ENCODE measurements around the gene AMOTL1.

AMOTL1 gene, protein sequence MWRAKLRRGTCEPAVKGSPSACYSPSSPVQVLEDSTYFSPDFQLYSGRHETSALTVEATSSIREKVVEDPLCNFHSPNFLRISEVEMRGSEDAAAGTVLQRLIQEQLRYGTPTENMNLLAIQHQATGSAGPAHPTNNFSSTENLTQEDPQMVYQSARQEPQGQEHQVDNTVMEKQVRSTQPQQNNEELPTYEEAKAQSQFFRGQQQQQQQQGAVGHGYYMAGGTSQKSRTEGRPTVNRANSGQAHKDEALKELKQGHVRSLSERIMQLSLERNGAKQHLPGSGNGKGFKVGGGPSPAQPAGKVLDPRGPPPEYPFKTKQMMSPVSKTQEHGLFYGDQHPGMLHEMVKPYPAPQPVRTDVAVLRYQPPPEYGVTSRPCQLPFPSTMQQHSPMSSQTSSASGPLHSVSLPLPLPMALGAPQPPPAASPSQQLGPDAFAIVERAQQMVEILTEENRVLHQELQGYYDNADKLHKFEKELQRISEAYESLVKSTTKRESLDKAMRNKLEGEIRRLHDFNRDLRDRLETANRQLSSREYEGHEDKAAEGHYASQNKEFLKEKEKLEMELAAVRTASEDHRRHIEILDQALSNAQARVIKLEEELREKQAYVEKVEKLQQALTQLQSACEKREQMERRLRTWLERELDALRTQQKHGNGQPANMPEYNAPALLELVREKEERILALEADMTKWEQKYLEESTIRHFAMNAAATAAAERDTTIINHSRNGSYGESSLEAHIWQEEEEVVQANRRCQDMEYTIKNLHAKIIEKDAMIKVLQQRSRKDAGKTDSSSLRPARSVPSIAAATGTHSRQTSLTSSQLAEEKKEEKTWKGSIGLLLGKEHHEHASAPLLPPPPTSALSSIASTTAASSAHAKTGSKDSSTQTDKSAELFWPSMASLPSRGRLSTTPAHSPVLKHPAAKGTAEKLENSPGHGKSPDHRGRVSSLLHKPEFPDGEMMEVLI

GRCh38 chr11:94767701-94768601 is at the start of gene AMOTL1:
Gene AMOTL1, plus strand, starts transcription at chr11:94768356. Its CDS starts 156 bp downstream, at chr11:94768512.
- H3K27ac Mint-ChIP-seq, result no peak within 1 kb of the TSS
- ATAC-seq (peak; percentile 45), DNase-seq (ENCODE audit: low spot score in 2 of 2) (no peak)
- H3K4me3 Mint-ChIP-seq, result peak within 1 kb of the TSS; percentile 12
- no peaks in the 10 kb centered on the region for H3K4me1 Mint-ChIP-seq
- no peaks in the 10 kb centered on the region for H3K36me3 Mint-ChIP-seq
- H3K9me3 Mint-ChIP-seq, result no peaks in the 10 kb centered on the region

DNA sequence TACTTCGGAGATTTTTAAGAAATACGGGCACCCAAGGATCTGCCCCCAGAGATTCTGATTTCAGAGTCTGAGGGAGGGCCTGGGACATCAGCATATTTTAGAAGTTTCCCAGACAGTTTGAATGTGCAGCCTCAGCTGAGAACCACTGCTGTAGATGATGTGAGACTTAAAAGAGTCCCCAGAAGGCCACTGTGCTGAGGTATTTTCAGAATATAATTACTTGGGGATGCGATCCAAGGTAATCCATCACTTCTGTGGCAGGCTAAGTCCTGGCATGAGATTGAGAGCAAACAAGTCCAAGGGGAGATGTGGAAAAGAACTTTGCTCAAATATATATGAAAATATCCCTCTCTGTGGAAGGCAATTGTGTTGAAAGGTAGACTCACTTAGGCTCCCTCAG is 48.3 kb upstream of the AMOTL1 start:
- ATAC-seq (no peak), DNase-seq (ENCODE audit: low spot score in 2 of 2) (no peak)
- Mint-ChIP-seq H3K4me1 (no peaks in the 10 kb centered on the region), H3K27ac (no peak overlapping the region), H3K9me3 (no peaks in the 10 kb centered on the region), H3K4me3 (no peak overlapping the region), H3K36me3 (no peaks in the 10 kb centered on the region)

DNA sequence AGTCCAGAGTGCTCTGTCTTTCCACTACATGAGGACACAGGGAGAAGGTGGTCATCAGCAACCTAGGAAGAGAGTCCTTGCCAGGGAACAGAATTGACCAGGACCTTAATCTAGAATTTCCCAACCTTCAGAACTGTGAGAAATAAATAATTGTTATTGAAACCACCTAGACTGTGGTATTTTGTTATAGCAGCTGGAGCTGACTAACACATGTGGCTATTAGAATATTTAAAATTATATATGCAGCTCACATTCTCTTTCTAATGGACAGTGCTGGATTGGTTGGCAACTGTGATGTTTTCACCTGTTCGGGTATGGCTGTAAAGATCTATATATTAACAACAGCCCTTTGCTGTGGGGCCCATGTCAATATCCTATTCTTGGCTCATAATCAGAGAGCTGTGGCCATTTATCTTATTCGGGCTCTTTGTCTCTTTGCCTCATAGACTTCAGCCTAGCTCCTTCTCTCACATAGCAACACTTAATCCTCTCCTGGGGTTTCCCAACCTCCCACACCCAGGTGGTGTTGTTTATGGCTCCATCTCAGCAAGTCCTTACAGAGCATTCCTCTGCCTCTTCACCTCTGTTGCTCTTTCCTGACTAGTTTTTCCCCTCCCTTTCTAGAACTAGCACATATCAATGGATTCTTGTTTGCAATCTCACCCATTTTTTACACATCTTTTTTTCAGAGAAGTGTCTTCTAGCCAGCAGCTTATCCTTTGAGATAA is 46.4 kb upstream of the AMOTL1 start:
- DNase-seq (ENCODE audit: low spot score in 2 of 2) (no peak), ATAC-seq (no peak)
- Mint-ChIP-seq H3K9me3 (no peaks in the 10 kb centered on the region), H3K4me1 (no peaks in the 10 kb centered on the region), H3K4me3 (no peak overlapping the region), H3K36me3 (no peaks in the 10 kb centered on the region), H3K27ac (no peak overlapping the region)

DNA sequence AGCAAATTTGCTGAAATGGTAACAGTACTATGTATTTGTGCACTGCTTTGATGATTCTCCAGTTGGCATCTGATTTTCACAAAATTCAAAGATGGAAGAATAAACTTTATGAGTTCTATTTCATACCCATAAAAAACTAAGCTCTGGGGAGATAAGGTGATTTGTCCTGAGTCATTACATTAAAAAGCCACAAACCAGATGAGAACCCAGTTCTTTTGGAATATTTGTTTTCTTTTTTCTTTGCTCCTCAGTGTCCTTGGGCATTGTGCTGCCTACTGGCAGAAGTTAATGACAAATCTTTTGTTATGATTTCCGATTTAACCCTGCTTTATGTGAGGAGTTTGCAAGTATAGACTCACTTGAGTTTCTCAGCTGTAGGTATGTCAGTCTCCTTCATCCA is 45.4 kb upstream of the AMOTL1 start:
- no peak overlapping the region for H3K4me3 Mint-ChIP-seq
- H3K9me3 Mint-ChIP-seq, result no peaks in the 10 kb centered on the region
- H3K36me3 Mint-ChIP-seq, result no peaks in the 10 kb centered on the region
- DNase-seq (ENCODE audit: low spot score in 2 of 2) (no peak), ATAC-seq (no peak)
- H3K4me1 Mint-ChIP-seq, result no peaks in the 10 kb centered on the region
- no peak overlapping the region for H3K27ac Mint-ChIP-seq

DNA sequence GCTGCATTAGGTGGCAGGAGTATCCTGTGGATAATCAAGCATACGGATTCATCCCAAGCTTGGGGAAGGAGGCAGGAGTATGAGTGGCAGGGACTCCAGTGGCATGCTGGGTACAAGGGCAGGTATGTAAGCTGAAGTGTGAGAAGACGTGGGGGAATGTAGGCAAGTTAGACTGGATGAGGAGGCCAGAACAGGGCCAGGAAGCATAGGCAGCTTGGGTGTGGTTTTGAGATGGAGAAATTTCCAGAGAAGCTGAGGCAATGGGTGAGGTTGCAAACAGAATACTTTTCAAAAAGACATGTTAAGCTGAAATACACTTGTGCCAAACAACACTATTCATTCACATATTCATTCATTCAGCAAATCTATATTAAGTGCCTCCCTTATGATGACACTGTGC is 43.1 kb upstream of the AMOTL1 start:
- no peak overlapping the region for H3K27ac Mint-ChIP-seq
- no peak overlapping the region for H3K4me3 Mint-ChIP-seq
- no peak for ATAC-seq
- no peaks in the 10 kb centered on the region for H3K9me3 Mint-ChIP-seq
- no peak for DNase-seq (ENCODE audit: low spot score in 2 of 2)
- no peaks in the 10 kb centered on the region for H3K36me3 Mint-ChIP-seq
- no peaks in the 10 kb centered on the region for H3K4me1 Mint-ChIP-seq

DNA sequence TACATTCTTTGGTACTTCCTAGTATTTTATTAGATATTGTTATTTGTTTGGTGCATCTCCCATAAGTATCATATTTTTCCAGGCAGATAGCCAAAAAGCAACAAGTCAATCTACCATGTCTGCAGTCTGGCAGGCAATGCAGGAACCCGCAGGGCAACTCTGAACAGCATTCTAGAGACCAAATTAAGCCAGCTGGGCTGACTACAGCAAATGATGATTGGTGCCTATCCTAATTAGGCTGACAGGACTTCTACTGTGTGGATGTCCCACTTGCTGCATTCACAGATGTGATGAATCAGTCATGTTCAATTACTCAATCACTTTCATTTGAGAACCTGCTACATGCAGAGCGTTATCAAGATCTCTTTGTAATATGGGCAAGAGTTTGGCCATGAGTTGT is 40.3 kb upstream of the AMOTL1 start:
- ATAC-seq, result no peak
- no peaks in the 10 kb centered on the region for H3K36me3 Mint-ChIP-seq
- H3K4me3 Mint-ChIP-seq, result no peak overlapping the region
- H3K4me1 Mint-ChIP-seq, result no peaks in the 10 kb centered on the region
- no peak for DNase-seq (ENCODE audit: low spot score in 2 of 2)
- no peaks in the 10 kb centered on the region for H3K9me3 Mint-ChIP-seq
- no peak overlapping the region for H3K27ac Mint-ChIP-seq

DNA sequence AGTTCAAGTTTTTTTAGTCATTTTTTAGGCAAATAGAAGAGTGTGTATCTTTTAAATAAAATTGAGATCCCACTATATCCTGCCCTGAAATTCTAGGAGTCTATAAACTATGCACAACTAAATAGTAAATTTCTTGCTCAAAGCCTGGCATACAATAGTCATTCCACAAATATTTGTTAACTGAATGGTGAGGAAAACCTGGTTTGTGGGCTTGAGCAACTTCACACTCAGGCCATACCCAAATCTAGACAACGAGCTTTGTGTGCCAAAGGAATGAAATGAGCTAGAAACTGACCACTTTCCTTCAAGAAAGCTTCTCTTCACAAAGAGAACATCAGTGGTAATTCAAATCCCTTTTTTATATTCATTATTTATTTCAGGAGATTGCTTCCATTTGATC is 39.6 kb upstream of the AMOTL1 start:
- Mint-ChIP-seq H3K4me1 (no peaks in the 10 kb centered on the region), H3K4me3 (no peak overlapping the region), H3K9me3 (no peaks in the 10 kb centered on the region), H3K36me3 (no peaks in the 10 kb centered on the region), H3K27ac (no peak overlapping the region)
- ATAC-seq, result no peak
- DNase-seq (ENCODE audit: low spot score in 2 of 2), result no peak

DNA sequence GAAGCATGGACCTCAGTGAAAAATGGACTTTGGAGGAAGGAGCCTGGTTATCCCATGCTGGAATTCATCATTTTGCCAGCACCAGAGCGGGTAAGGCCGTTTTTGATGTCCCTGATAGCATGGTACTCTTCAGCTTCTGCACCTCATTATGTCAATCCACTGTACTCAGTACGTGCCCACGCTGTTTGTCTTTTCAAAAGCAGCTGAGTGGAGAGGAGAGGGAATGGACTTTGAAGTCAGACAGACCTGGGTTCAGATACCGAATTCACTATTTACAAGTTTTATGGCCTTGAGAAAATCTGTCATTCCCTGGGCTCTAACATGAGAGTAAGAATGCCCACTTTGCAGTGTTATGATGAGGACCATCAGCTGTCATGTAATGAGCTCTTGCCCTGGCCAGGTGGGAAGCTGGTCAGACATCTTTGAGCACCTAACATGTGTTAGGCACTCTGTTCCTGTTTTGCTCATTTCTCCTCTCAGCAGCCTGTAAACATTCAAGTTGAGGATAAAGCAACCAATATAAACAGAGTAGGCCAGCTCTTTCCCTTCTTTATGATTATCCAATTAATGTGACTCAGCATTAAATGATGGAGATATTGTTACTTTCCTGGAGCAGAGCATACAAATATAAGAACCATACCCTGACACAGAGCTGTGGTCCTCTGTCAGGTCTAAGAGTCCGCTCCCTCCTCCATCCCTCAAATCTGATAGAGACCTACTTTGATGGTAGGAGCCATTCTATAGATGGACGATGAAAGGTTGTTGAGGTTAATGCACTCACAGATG is 39.0 kb upstream of the AMOTL1 start:
- Mint-ChIP-seq H3K9me3 (no peaks in the 10 kb centered on the region), H3K36me3 (no peaks in the 10 kb centered on the region), H3K4me3 (no peak overlapping the region), H3K4me1 (no peaks in the 10 kb centered on the region), H3K27ac (no peak overlapping the region)
- no peak for DNase-seq (ENCODE audit: low spot score in 2 of 2)
- no peak for ATAC-seq

DNA sequence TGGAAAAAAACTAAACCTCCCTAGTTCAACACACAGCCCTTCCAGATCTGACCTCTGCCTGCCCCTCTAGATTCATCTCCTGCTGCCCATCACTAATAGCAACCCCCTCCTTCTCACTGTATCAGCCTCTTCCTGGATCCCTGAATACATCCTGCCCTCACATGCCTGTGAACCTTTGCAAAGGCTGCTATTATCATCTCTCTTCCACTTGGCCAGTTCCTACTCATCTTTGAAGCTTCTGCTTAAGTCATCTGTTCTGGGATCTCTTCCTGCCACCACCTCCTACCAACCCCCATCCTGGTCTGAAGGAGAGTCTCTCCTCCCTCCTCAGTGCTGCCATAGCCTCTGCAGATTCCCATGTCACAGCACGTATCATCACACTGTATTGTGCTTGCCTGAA is 38.0 kb upstream of the AMOTL1 start:
- Mint-ChIP-seq H3K4me1 (no peaks in the 10 kb centered on the region), H3K36me3 (no peaks in the 10 kb centered on the region), H3K27ac (no peak overlapping the region), H3K9me3 (no peaks in the 10 kb centered on the region), H3K4me3 (no peak overlapping the region)
- no peak for DNase-seq (ENCODE audit: low spot score in 2 of 2)
- ATAC-seq, result peak; percentile 39

DNA sequence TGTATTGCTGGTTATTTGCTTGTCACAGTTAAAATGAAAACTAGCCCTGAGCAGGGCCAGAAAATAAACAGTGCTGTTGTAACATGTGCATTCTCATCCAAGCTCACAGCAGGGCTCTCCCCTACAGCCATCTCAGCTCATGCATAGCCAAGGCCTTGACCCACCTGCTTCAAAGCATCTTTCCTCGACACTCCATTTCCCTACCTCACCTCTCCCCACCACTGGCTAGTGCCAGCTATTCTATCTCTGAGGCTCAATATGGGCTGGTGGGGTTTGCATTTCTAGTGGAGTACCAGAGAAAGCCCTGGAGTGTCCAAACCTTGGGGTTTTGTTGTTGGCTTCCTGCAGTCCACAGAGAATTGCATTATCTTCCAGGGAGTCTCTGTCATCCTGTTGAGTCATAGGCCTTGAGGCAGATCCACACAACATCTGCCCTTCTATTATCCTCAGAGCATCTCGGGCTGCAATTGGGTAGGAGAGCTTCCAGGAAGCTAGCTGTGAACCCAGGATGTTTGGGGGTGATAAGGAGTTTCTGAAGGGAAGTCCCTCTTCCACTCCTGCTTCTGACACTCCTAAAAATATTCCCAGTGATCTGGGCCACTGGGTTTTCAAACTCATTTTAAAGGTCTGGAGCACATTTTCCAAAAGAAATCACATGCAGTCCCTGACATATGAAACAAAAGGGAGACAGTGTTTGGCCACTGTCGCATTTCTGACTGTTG is 36.1 kb upstream of the AMOTL1 start:
- no peaks in the 10 kb centered on the region for H3K36me3 Mint-ChIP-seq
- H3K4me3 Mint-ChIP-seq, result no peak overlapping the region
- no peaks in the 10 kb centered on the region for H3K4me1 Mint-ChIP-seq
- H3K9me3 Mint-ChIP-seq, result no peaks in the 10 kb centered on the region
- no peak for ATAC-seq
- no peak for DNase-seq (ENCODE audit: low spot score in 2 of 2)
- no peak overlapping the region for H3K27ac Mint-ChIP-seq

DNA sequence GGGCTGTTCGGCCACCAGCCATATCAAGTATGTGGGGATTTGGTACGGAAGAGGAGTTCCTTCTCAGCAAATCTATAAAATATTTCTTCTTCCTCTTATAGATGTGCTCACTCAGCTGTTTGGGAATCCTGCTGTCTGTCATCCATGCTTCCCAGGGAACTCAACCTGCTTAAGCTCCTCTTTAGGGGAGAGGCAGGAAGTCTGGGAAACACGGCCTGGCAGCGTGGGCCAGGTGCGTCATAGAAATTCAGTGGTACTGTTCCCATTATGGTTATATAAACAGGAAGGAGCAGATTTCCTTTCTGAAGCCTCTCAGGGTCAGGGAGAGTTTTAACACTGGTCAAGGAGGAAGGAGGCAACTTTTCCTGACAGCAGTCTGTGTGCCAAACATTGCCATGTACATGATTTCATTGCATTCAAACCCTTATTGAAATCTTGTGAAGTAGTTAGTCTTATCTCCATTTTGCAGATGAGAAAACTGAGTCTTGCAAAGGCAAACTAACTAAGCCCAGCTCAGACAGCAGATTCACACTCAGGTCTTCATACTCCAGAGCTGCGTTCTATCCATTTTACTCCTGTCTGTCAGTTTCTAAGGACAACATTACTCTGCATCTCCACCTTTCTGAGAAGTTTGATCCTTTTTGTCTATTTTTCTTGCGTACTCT is 35.4 kb upstream of the AMOTL1 start:
- ATAC-seq (no peak), DNase-seq (ENCODE audit: low spot score in 2 of 2) (no peak)
- Mint-ChIP-seq H3K4me3 (no peak overlapping the region), H3K27ac (no peak overlapping the region), H3K9me3 (no peaks in the 10 kb centered on the region), H3K4me1 (no peaks in the 10 kb centered on the region), H3K36me3 (no peaks in the 10 kb centered on the region)

DNA sequence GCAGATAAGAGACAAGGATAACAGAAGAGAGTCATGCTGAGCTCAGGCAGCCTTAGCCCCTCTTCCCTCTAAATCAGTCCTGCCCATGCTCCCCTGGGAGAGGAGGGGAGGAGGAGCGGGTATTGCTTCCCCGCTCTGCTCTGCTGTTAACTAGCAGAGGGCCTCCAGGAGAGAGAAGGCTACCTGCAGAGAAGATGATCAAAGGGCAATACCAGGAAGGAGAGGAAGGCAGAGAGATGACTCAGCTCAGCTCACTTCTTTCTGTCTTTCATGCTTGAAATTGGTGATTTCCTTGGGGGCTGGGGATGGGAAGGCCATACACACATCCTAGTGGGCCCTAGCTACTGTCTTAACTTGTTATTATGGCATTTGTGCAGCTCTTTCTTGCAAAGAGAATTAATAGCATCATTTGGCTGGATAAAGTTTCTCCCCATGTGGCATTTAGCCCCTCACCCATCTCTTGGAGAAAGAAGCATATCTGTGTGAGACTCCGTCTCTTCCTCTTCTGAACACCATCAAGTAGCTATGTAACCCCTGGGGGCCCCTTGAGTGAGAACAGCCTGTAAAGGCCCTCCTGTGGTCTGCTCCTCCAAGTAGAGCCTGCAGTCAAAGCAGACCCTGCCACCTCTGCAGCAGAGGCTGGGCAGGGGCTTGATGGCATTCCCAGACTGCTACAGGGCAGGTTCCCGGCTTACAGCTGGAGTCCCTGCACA is 33.4 kb upstream of the AMOTL1 start:
- DNase-seq (ENCODE audit: low spot score in 2 of 2) (no peak), ATAC-seq (no peak)
- Mint-ChIP-seq H3K36me3 (no peaks in the 10 kb centered on the region), H3K9me3 (no peaks in the 10 kb centered on the region), H3K4me1 (no peaks in the 10 kb centered on the region), H3K27ac (no peak overlapping the region), H3K4me3 (no peak overlapping the region)

DNA sequence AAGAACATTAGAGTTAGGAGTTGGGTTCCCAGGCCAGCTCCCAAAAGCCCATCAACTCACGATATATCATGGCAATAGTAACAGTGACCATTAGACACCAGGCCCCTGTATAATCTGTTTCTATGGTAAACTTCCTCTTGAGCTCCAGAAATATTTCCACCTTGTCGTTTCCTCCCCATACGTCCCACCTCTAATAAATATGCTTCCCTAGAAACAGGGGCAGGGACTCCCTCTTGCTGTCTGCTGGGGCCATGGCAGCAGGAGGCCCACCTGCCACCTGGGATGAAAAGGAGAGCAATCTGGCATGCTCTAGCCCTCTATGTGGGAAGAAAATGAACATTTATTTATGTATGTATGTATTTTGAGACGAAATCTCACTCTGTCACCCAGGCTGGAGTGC is 32.2 kb upstream of the AMOTL1 start:
- ATAC-seq (no peak), DNase-seq (ENCODE audit: low spot score in 2 of 2) (no peak)
- Mint-ChIP-seq H3K9me3 (no peaks in the 10 kb centered on the region), H3K27ac (no peak overlapping the region), H3K4me3 (no peak overlapping the region), H3K36me3 (no peaks in the 10 kb centered on the region), H3K4me1 (no peaks in the 10 kb centered on the region)

Data from stimulated activated effector memory CD8-positive, alpha-beta T cell treated with anti-CD3 and anti-CD28 coated beads, Interleukin-12 subunit alpha, Interleukin-12 subunit beta, amount 100 ng/mL, for 72 hours (primary cell).